ENCODE data around the gene GMDS.

The GMDS gene

GRCh38 chr6:2134554-2134953 is 110.9 kb downstream of the GMDS start:
- in situ Hi-C loops (cut with HindIII; ENCODE audit: low sequenced_read_pairs), result no loop called here
- no peak for DNase-seq (ENCODE audit: low read depth, low spot score)
- no peak overlapping the region for H3K4me3 ChIP-seq (ENCODE audit: low read depth, low read length)
- no peak for TF ChIP-seq CTCF (IDR thresholded peaks at IDR 0.05; ENCODE audit: low read depth, low read length)

- TF ChIP-seq CTCF (IDR thresholded peaks at IDR 0.05; ENCODE audit: low read depth, low read length), result no peak
- no peak overlapping the region for H3K4me3 ChIP-seq (ENCODE audit: low read depth, low read length)
- DNase-seq (ENCODE audit: low read depth, low spot score), result no peak
- in situ Hi-C loops (cut with HindIII; ENCODE audit: low sequenced_read_pairs), result no loop called here
Observed at GRCh38 chr6:2133716-2134310, 111.6 kb downstream of the GMDS start.

- no peak for DNase-seq (ENCODE audit: low read depth, low spot score)
- no peak for TF ChIP-seq CTCF (IDR thresholded peaks at IDR 0.05; ENCODE audit: low read depth, low read length)
- H3K4me3 ChIP-seq (ENCODE audit: low read depth, low read length), result no peak overlapping the region
- in situ Hi-C loops (cut with HindIII; ENCODE audit: low sequenced_read_pairs), result no loop called here
Observed at GRCh38 chr6:2132916-2133315, 112.5 kb downstream of the GMDS start.

- H3K4me3 ChIP-seq (ENCODE audit: low read depth, low read length), result no peak overlapping the region
- no peak for TF ChIP-seq CTCF (IDR thresholded peaks at IDR 0.05; ENCODE audit: low read depth, low read length)
- in situ Hi-C loops (cut with HindIII; ENCODE audit: low sequenced_read_pairs), result no loop called here
- no peak for DNase-seq (ENCODE audit: low read depth, low spot score)
Observed at GRCh38 chr6:2132416-2132815, 113.0 kb downstream of the GMDS start.

- no peak for TF ChIP-seq CTCF (IDR thresholded peaks at IDR 0.05; ENCODE audit: low read depth, low read length)
- DNase-seq (ENCODE audit: low read depth, low spot score), result peak; percentile 34
- H3K4me3 ChIP-seq (ENCODE audit: low read depth, low read length), result no peak overlapping the region
Observed at GRCh38 chr6:2129182-2129621, 116.2 kb downstream of the GMDS start.

GRCh38 chr6:2127484-2127911 is 117.9 kb downstream of the GMDS start:
- in situ Hi-C loops (cut with HindIII; ENCODE audit: low sequenced_read_pairs), result no loop called here
- TF ChIP-seq CTCF (IDR thresholded peaks at IDR 0.05; ENCODE audit: low read depth, low read length), result no peak
- no peak overlapping the region for H3K4me3 ChIP-seq (ENCODE audit: low read depth, low read length)
- DNase-seq (ENCODE audit: low read depth, low spot score), result no peak

More at GRCh38 chr6:2129182-2129621, 116.2 kb downstream of the GMDS start:
- in situ Hi-C loops (cut with HindIII; ENCODE audit: low sequenced_read_pairs), result no loop called here
